ENCODE results near the gene MGAT1.
"Not testable (repeated sequence)": the region's sequence is repeated elsewhere in the genome, so short reads cannot be mapped to it uniquely, and the experiment has no call there.

MGAT1 gene
- 53.9 to 90.0 reads per million in 2 donors for total RNA-seq

GRCh38 chr5:180802325-180803180, at the start of gene MGAT1:
Gene MGAT1, minus strand, starts transcription at chr5:180802806. Its CDS starts 9,835 bp downstream, at chr5:180792971.
- DNase-seq: peak; percentile 56 to 76 (median 73)

- DNase-seq: no peak
These were observed 48.0 kb upstream of the MGAT1 start for GRCh38 chr5:180850434-180851078.

GRCh38 chr5:180849827-180850226, 47.2 kb upstream of the MGAT1 start:
- no peak for DNase-seq

GRCh38 chr5:180848878-180849277, 46.3 kb upstream of the MGAT1 start:
- DNase-seq: no peak

DNA sequence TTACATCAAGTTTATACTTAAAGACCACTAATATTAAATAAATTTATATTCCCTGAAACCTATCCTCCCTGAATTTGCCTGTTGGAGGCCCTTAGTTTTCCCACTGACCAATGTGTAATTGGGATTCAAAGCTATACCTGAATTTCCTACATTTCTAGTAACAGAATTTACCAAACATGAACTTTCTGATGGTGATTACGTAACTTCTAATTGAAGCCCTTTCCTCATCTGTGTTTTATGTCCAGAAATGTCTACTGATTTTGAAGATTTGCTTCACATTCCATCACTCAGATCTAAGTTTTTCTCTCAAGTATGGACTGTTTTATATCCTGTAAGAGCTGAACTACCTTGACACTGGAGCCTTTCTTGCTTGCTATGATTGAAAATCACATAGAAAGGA, 45.7 kb upstream of the MGAT1 start:
- DNase-seq: no peak

DNA sequence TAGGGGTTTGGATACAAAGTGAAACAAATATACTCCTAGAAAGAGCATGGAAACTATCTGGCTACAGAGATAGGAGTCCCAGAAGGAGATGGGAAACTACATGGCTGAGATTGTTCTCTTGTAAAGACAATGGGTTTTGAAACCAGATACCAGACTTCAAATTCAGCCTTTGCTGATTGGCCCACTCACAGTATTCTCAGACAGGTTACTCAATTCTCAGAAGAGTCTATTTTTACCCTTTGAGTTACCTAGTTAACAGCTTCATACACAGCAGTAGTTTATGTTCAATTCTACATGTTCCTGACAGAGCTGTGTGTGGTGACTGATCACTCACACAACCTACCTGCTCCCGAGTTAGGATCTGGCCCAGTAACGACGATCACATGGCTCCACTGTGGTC, 44.4 kb upstream of the MGAT1 start:
- no peak for DNase-seq

GRCh38 chr5:180844858-180845257, 42.3 kb upstream of the MGAT1 start:
- DNase-seq: no peak

- DNase-seq: no peak
These were observed 41.8 kb upstream of the MGAT1 start for GRCh38 chr5:180844432-180844831.

DNA sequence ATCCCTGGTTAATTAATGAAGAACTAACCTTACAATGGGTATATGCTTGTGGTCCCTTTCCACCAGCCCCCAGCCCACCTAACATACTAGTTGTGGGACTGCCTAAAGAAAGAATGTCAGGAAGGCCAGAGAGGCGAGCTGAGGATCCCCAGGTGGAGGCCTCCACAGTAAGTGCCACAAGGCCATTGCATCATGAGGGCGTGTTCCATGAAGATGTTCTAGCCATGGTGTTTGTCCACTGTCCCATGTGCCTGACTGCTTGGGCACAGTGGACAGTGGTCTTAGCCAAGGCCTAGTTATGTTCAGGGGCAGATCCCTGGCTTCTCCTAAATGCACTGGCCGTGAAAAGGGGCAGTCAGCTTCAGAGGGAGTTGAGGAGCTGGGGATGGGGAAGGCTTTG, 37.3 kb upstream of the MGAT1 start:
- no peak for DNase-seq

GRCh38 chr5:180839227-180839626, 36.6 kb upstream of the MGAT1 start:
- no peak for DNase-seq

- no peak for DNase-seq
These were observed 34.9 kb upstream of the MGAT1 start for GRCh38 chr5:180837478-180837877.

DNA sequence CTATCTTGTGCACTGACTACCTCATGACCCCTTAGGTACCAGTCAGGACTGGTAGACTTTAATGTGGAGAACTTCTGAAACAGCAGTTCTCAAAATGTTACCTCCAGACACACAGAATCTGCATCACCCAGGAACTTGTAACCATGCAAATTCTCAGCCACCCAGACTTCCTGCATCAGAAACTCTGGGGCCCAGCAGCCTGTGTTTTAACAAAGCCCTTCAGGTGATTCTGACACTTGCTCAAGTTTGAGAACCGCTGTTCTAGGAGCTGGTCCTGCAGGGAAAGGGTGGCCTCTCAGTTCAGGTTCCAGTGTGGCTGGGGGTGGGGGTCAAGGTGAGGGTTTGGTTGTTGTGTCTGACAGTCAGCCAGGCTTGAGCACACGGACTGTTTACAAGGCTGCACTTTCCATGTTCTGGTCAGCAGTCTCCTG, 30.0 kb upstream of the MGAT1 start:
- DNase-seq: peak in 2 of 5 experiments; percentile 24 to 73

GRCh38 chr5:180831139-180832093, 28.8 kb upstream of the MGAT1 start:
- peak; percentile 50 to 83 (median 65) for DNase-seq

DNA sequence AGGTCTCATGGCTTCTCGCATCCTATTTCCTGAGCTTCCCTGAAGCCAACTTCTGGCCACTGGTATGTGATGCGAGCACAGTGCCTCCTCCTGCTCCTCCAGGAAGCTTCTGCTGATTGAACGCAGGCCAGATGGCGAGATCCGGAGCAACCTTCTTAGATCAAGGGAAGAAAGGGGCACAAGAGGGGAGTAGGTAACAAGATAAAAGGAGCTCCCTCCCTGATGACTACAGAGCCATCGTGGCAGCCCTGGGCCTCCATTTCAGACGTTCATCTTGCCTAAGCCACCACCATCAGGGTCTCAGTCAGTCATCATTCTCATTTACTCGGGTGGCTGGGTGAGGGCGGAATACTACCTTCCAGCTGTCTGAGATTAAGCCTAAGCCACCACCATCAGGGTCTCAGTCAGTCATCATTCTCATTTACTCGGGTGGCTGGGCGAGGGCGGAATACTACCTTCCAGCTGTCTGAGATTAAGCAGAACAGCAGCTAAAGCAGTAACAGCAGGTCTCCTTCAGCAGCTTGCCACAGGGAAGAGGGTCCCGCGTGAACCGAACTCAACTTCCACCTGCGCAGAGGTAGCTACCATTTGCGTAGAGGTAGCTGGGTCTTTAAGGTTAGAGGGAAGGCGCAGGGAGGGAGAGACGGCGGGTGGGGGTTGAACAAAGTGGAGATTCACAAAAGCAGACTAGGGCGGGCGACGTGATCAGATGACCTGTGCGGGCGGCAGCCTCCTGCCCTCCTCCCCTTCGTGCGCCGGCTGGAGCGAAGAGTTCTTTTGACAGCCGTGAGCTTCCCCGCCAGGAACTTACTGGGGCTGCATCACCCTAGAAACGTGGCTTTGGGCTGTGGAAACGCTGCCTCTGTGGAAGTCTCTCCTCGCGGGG, 27.9 kb upstream of the MGAT1 start:
- peak; percentile 34 to 88 (median 66) for DNase-seq

DNA sequence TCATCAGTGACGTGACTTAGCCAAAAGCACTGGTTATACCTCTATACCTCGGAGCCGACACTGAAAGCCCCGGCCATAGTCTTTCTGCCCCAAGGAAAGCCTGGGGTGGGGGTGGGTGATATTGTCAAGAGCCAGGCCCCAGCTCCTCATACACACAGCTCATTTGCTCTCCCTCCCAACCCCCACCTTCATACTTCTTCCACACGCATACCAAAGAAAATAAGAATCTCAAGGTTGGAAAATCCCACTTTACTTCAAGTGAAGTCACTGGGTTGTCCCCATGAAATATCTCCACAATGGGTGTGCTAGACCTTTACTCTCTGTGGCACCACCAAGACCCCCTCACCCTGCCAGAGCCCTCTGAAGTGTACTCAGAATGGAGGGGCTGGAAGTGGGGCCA, 27.1 kb upstream of the MGAT1 start:
- no peak for DNase-seq

DNA sequence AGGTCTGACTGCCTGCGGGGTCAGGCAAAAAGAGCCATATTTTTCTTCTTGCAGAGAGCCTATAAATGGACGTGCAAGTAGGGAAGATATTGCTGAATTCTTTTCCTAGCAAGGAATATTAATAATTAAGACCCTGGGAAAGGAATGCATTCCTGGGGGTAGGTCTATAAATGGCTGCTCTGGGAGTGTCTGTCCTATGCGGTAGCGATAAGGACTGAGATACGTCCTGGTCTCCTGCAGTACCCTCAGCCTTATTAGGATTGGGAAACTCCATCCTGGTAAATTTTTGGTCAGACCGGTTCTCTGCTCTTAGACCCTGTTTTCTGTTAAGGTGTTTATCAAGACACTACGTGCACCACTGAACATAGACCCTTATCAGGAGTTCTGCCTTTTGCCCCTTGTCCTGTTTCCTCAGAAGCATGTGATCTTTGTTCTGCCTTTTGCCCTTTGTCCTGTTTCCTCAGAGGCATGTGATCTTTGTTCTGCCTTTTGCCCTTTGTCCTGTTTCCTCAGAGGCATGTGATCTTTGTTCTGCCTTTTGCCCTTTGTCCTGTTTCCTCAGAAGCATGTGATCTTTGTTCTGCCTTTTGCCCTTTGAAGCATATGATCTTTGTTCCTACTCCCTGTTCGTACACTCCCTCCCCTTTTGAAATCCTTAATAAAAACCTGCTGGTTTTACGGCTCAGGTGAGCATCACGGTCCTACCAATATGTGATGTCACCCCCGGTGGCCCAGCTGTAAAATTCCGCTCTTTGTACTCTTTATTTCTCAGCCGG, 26.3 kb upstream of the MGAT1 start:
- not testable (repeated sequence) for DNase-seq

- DNase-seq: not testable (repeated sequence)
These were observed 24.8 kb upstream of the MGAT1 start for GRCh38 chr5:180827374-180827773.

DNA sequence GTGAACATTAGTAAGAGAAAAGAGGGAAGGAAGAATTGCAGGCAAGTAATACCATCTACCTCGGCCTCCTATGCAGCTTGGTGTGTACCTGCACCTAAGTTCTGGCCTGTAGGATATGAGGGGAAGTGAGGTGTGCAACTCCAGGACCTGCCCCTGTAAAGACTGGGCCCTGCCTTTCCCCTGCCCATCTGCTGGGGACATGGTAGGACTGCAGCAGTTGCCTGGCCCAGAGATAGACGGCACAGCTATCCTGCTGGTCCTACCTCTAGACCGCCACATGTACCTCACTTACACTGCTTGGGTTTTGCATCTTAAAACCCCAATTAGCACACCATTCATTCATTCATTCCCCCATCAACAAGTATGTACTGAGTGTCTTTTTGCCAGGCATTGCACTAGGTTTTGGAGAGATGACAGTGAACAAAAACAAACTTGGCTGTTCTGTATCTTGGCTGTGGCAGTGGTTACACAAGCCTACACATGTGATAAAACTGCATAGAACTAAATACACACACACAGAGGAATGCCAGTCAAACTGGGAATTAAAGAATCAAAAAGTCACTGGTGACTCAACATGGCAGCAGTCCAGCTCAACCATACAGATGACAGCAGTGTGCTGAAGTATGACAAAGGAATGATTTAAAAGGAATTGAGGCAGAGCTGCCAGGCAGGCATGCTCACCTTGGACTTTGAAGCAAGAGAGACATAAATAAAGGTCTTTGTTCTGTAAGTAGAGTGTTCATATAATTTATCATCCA, 23.3 kb upstream of the MGAT1 start:
- no peak for DNase-seq

DNA sequence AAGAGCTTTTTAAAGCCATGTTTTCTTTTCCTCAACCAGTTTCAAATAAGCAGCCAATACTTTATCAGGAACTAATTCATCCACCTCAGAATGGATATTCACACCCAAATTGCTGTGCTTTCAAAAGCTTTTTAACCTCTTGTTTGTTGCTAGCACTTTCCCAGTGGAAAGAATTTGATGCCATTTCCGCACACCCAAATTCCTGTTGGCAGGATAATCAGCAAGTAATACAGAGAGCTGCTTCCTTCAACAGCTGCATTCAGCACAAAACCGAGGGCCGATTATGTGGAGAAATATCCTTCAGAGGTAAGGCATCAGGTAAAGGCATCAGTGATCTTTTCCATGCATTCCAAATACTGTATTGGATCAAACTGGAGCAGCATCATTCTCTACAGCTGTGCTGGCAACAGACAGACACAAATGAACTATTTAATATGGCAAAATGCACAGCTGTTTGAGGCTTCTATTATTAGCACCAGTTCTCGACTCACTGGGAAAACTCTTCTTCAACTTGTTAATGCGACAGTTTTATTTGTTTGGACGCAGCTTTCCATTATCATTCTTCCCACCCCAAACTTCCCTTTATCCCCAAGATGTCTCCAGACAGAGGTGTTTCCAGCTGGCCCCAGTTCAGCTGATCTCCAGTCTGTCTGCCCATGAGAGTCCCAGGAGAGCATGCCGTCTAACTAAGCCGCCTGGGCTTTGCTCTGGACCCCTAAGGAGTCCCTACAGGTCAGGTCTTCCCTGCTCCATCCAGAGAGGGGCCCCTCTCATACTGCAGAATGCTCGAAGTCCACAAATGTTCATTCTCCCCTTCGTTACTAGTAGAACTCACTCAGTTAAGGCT, 22.2 kb upstream of the MGAT1 start:
- no peak for DNase-seq
